NCI-H187 treated with DMSO at 0.1 percent for 48 hours (cell line): ENCODE measurements around the gene TRIM74.
"Not testable (repeated sequence)": the region's sequence is repeated elsewhere in the genome, so short reads cannot be mapped to it uniquely, and the experiment has no call there.

ENCODE experiments used
- DNase-seq: peaks from one replicate; lab custom pipeline; 2025; lab: John Stamatoyannopoulos, UW

Gene TRIM74

DNA sequence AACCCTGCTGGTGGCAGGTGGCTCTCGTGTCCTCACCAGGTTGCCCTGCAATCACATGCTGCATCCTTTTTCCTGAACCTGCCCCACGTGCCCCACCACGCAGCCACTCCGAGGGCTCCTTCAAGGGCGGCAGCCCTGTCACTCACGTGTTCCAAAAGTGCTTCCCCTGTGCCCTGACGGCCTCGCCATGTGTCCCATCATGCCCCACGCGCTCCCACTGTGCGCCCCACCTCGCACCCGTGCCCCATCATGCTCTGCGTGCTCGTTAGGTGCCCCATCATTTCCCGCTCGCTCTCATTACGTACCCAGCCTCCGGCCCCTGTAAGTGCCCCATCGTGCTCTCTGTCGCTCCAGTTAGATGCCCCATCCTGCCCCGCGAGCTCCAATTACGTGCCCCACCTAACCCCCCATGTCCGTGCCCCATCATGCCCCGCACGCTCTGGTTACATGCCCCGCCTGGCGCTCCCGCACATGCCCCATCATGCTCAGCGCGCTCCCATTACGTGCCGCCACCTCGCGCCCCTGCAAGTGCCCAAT, at the start of gene TRIM74:
Gene TRIM74, minus strand, starts transcription at position 487 of the 537 bp plus-strand sequence. CDS start 3,309 bp downstream, outside the sequence.
- not testable (repeated sequence) for DNase-seq

- DNase-seq = not testable (repeated sequence)
Observed at GRCh38 chr7:73006491-73006890, 37.2 kb upstream of the TRIM74 start.

GRCh38 chr7:73005693-73006447, 36.6 kb upstream of the TRIM74 start:
- DNase-seq = not testable (repeated sequence)

DNA sequence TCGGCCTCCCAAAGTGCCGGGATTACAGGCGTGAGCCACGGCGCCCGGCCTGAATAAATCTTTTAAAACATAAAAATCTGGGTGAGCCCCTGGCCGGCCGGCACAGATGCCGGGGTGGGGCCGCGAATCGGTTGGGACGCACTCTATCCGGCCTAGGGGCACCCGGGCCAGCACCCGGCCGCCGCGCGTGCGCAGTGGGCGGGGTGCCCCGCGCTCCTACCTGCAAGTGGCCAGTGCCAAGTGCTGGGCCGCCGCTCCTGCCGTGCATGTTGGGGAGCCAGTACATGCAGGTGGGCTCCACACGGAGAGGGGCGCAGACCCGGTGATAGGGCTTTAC, 36.1 kb upstream of the TRIM74 start:
- not testable (repeated sequence) for DNase-seq

DNA sequence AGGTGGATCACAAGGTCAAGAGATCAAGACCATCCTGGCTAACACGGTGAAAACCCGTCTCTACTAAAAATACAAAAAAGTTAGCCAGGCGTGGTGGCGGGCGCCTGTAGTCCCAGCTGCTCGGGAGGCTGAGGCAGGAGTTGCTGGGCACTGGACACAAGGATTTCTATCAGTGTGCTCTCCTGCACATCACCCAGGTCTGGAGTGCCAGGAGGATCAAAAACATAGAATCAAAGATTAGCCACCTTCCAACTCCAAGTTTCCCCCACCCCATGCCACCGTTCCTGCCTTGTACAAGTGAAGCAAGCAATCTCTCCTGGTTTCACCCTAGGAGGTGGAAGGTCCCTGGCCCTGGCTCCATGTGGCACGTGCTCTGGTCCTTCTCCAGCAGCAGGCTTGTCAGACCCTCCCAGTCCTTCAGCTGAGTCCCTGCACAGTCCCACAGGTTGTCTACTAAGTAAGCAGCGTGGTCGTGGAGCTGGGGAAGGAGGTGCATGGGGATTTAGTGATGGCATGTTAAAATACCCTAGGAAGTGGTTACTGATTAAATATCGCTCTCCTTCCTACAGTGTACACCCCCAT, 28.7 kb upstream of the TRIM74 start:
- DNase-seq = not testable (repeated sequence)

DNA sequence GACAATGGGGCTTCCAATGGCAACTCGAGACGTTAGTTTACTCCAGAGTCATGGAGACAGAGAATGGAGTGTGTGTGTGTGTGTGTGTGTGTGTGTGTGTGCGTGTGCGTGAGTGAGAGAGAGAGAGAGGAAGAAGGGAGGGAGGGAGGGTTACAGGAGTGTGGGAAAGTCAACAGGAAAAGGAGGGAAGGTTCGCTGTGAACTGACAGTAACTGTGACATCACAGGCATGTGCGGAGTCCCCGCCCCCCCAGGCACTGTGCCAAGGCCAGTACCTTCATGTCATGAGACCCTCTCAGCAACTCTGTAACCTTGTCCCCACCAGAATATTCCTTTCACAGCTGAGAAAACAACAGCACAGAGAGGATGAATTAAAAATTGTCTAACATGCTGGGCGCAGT, 28.2 kb upstream of the TRIM74 start:
- DNase-seq = not testable (repeated sequence)

DNA sequence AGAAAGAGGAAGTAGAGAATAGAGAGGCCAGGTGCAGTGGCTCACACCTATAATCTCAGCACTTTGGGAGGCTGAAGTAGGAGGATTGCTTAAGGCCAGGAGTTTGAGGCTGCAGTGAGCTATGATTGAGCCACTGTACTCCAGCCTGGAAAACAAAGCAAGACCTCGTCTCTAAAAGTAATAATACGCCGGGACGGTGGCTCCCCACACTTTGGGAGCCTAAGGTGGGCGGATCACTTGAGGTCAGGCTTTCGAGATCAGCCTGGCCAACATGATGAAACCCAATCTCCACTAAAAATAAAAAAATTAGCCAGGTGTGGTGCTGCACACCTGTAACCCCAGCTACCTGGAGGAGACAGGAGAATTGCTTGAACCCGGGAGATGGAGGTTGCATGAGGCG, 26.2 kb upstream of the TRIM74 start:
- not testable (repeated sequence) for DNase-seq

- DNase-seq = not testable (repeated sequence)
Observed at GRCh38 chr7:72990146-72990913, 21.1 kb upstream of the TRIM74 start.

- DNase-seq = not testable (repeated sequence)
Observed at GRCh38 chr7:72982084-72982483, 12.8 kb upstream of the TRIM74 start.

DNA sequence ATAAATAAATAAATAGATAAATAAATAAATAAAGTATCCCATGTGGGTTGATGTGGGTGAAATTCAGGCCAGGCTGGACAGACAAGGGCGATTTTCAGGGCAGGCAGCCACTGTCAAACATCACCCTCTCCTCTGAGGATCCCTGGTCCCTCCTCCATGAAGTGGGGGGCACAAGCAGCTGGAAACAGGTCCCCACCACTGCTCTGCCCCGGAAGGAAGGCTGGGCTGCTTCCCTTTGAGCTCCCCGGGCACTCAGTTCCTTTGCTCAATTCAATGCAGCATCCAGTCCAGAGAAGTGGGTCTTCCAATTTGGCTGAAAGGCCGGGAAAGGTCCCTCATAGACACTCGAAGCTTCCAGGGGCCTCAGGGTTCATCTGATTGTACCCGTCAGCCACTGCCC, 11.1 kb upstream of the TRIM74 start:
- DNase-seq = not testable (repeated sequence)

DNA sequence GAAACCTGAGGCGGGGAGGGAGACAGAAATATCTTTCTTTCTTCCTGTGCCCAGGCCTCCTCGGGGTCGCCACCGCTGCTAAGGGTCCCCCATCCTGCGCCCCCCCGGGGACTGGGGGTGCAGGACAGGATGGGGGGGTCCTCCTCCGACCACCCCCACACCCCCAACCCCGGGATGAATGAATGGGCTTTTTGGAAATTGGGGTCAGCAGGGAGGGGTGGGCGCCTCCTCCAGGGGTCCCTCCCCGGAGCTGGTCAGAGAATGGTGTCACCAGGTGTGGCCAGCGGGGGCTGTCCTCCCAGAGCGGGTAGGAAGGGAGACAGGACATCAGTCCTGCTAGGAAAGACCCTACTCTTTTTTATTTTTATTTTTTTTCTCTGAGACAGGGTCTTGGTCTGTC, 7.2 kb upstream of the TRIM74 start:
- DNase-seq = not testable (repeated sequence)

GRCh38 chr7:72975656-72976286, 6.5 kb upstream of the TRIM74 start:
- not testable (repeated sequence) for DNase-seq

- not testable (repeated sequence) for DNase-seq
Observed at GRCh38 chr7:72974781-72975180, 5.5 kb upstream of the TRIM74 start.

DNA sequence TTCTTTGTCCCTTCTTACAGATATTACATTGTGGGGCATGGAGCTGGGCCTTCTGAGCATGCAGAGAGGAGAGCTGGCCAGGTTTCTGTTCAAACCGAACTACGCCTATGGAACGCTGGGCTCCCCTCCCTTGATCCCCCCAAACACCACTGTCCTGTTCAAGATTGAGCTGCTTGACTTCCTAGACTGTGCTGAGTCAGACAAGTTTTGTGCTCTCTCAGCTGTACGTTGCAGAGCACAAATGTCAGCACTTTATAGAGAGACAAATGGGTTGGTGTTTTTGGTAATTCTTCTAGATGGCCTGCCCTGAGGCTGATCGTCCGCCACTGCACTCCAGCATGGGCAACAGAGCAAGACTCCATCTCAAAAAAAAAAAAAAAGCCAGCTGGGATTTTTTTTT, 2.2 kb upstream of the TRIM74 start:
- not testable (repeated sequence) for DNase-seq

- DNase-seq = not testable (repeated sequence)
Observed at GRCh38 chr7:72969688-72970087, 422 bp upstream of the TRIM74 start.

DNA sequence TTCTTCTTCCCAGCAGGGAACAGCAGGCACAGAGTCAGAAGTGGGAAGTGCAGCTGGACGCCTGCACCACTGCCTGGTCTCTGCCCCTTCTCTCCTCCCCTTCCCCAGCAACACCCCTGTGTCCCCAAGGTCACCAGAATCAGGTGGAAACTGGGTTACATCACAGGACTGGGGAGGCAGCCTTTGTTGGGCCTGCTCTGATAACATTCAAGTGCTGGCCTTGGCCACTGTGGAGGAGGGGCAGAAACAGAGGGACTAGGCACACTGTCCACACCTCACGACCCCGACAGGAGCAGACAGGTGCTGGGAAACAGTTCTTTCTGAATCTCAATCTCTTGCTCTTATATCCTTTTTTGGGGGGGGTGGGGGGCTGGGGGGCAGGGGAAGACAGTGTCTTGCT, 2.4 kb downstream of the TRIM74 start:
- not testable (repeated sequence) for DNase-seq

DNA sequence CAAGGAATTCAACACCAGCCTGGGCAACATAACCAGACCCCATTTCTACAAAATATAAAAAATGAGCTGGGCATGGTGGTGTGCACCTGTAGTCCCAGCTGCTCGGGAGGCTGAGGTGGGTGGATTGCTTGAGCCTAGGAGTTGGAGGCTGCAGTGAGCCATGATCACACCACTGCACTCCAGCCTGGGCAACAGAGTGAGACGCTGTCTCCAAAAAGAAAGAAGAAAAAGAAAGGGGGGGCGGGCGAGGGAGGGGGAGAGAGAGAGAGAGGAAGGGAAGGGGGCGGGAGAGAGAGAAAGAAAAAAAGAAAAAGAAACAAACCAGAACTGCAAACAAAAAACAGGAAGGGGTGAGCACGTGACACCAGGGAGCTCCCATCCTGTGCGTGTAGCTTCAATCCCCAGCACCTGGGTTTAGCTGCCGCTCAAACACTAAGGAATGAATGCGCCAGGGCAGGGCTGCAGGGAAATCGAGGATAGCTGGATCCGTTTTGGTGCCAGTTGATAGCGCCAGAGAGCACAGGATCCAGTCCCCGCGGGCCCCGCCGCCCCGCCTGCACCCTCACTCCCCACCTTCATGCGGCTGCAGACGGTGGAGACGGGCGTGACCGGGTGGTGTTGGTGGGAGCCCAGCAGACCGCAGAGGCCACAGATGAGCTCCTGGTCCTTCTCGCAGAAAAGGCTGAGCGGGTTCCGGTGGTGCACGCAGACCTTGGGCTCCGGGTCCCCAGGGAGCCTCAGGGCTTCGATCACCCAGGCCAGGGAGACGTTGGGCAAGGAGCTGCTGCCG, 3.9 kb downstream of the TRIM74 start:
- DNase-seq = not testable (repeated sequence)

DNA sequence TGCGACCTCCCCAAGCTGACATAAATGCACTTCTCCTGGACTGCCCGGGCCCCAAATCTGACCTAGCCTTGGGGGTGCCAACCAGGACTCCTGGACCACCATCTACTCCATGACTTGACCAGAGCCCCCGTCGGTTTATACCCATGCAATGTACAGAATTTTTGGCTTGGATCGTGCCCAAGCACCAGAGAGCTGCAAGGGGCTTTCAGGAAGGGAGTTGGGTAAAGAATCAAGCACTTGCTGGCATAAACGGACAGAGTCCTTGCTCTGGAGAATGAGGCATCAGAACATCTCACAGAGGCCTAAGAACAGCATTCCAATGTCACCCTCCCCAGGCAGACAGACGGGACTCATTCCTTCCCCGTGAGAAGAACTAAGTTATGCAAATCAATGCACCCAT, 6.2 kb downstream of the TRIM74 start:
- DNase-seq = not testable (repeated sequence)

- DNase-seq = not testable (repeated sequence)
Observed at GRCh38 chr7:72961346-72961650, 8.0 kb downstream of the TRIM74 start.

- not testable (repeated sequence) for DNase-seq
Observed at GRCh38 chr7:72960626-72961345, 8.5 kb downstream of the TRIM74 start.

DNA sequence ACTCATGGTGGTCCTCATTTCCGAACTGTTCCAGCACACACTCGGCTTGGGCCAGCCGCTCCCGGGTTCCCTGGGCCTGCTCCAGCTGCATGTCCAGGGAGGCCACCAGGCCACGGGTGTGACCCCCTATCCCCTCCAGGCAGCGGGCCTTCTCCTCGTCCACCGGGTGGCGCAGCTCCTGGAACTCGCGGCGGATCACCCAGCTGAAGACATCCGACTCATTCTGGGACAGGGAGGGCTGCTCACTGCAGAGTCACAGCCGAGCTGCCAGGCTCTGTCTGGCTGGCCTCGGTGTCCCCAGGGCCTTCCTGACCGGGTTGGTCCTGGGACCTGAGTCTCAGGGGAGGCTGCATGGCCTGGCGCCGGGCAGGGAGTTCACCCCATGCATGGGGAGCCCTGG, 9.2 kb downstream of the TRIM74 start:
- not testable (repeated sequence) for DNase-seq
